ENCODE results near the gene KANSL1. TPM values are rescaled to one million over a fixed set of nuclear protein-coding genes. Genes with fewer than 3 reads are reported as not detected.

The KANSL1 gene
- total and polyA plus RNA-seq, 2 donors (not counting 1 experiment from before 2014, with no cell fraction given) = 36.8 to 233 TPM

- H3K27ac ChIP-seq (ENCODE audit: low read length in 2 of 2) = no peak overlapping the region
- DNase-seq = no peak
- H3K27ac Mint-ChIP-seq = no peak overlapping the region
- no peaks in the 10 kb centered on the region for H3K9me3 Mint-ChIP-seq (ENCODE audit: insufficient read depth)
- no peak for TF ChIP-seq CTCF (IDR thresholded peaks at IDR 0.05)
- no peak for TF ChIP-seq EZH2 (IDR thresholded peaks at IDR 0.05; ENCODE audit: borderline replicate concordance, insufficient read depth, low read depth, low read length, poor library complexity, severe bottlenecking)
- H3K4me1 ChIP-seq (ENCODE audit: control insufficient read depth in 2 of 2, insufficient read depth in 2 of 2, low read length in 2 of 2) = no peaks in the 10 kb centered on the region
- no peaks in the 10 kb centered on the region for H3K36me3 ChIP-seq (replicated peaks in 1 of 2; ENCODE audit: control extremely low read depth in 1 of 2, control insufficient read depth in 1 of 2, extremely low read depth in 1 of 2, insufficient read depth in 2 of 2, low read length in 1 of 2)
- no peak overlapping the region for H3K4me3 Mint-ChIP-seq
- ATAC-seq (ENCODE audit: low read depth) = no peak
- intact Hi-C loops (cut with micrococcal nuclease) = no loop called here
- H3K9ac ChIP-seq (ENCODE audit: low read length) = no peak overlapping the region
- POLR2A ChIA-PET = no interaction called here
- no peaks in the 10 kb centered on the region for H3K79me2 ChIP-seq (ENCODE audit: control insufficient read depth, insufficient read depth, low read length)
- no peaks in the 10 kb centered on the region for H3K9me3 ChIP-seq (ENCODE audit: control extremely low read depth in 1 of 3, control insufficient read depth in 2 of 3, insufficient read depth in 1 of 3, low read length in 2 of 3)
- H4K20me1 ChIP-seq (ENCODE audit: control insufficient read depth, insufficient read depth, low read length, poor library complexity, severe bottlenecking) = no peaks in the 10 kb centered on the region
- no peak overlapping the region for H3K4me2 ChIP-seq (replicated peaks; ENCODE audit: low read depth, low read length, poor library complexity, severe bottlenecking)
- WGBS (ENCODE audit: insufficient coverage) = 94% methylated on average over 28 of the region's 28 CpGs
- peaks cover 0 to 5% (median 0%) of the 10 kb centered on the region in 4 experiments for H3K27me3 ChIP-seq (replicated peaks in 1 of 4; ENCODE audit: control extremely low read depth in 1 of 4, control insufficient read depth in 3 of 4, insufficient read depth in 4 of 4, low read length in 3 of 4)
- H3K27me3 Mint-ChIP-seq = peaks cover 8% of the 10 kb centered on the region
- H2AFZ ChIP-seq (ENCODE audit: insufficient read depth, low read depth, low read length, poor library complexity, severe bottlenecking) = no peak overlapping the region
- no peak overlapping the region for H3K4me3 ChIP-seq (ENCODE audit: control extremely low read depth in 1 of 5, extremely low read depth in 1 of 5, insufficient read depth in 1 of 5, low read depth in 2 of 5, low read length in 4 of 5)
- CTCF ChIA-PET = interaction anchor here (0.7 kb wide), 1 partner anchor 52 kb away, joined by 3 read pairs; no protein-coding TSS in a partner anchor
- no peaks in the 10 kb centered on the region for H3K4me1 Mint-ChIP-seq
Measured at GRCh38 chr17:46011711-46012505, 181.3 kb downstream of the KANSL1 start.

DNA sequence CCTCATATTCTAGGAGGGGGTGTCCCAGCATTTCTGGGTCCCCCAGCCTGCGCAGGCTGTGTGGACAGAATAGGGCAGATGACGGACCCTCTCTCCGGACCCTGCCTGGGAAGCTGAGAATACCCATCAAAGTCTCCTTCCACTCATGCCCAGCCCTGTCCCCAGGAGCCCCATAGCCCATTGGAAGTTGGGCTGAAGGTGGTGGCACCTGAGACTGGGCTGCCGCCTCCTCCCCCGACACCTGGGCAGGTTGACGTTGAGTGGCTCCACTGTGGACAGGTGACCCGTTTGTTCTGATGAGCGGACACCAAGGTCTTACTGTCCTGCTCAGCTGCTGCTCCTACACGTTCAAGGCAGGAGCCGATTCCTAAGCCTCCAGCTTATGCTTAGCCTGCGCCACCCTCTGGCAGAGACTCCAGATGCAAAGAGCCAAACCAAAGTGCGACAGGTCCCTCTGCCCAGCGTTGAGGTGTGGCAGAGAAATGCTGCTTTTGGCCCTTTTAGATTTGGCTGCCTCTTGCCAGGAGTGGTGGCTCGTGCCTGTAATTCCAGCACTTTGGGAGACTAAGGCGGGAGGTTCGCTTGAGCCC is 182.5 kb downstream of the KANSL1 start:
- ChIA-PET CTCF (interaction anchor here (1.4 kb wide), 1 partner anchor 34 kb away, joined by 4 read pairs; no protein-coding TSS in a partner anchor), POLR2A (no interaction called here)
- H3K36me3 ChIP-seq (replicated peaks in 1 of 2; ENCODE audit: control extremely low read depth in 1 of 2, control insufficient read depth in 1 of 2, extremely low read depth in 1 of 2, insufficient read depth in 2 of 2, low read length in 1 of 2) = no peaks in the 10 kb centered on the region
- Mint-ChIP-seq H3K4me3 (no peak overlapping the region), H3K9me3 (ENCODE audit: insufficient read depth) (no peaks in the 10 kb centered on the region), H3K4me1 (no peaks in the 10 kb centered on the region), H3K27me3 (peaks cover 8% of the 10 kb centered on the region), H3K27ac (no peak overlapping the region)
- H4K20me1 ChIP-seq (ENCODE audit: control insufficient read depth, insufficient read depth, low read length, poor library complexity, severe bottlenecking) = no peaks in the 10 kb centered on the region
- H3K9ac ChIP-seq (ENCODE audit: low read length) = no peak overlapping the region
- H3K4me1 ChIP-seq (ENCODE audit: control insufficient read depth in 2 of 2, insufficient read depth in 2 of 2, low read length in 2 of 2) = no peaks in the 10 kb centered on the region
- no peaks in the 10 kb centered on the region for H3K9me3 ChIP-seq (ENCODE audit: control extremely low read depth in 1 of 3, control insufficient read depth in 2 of 3, insufficient read depth in 1 of 3, low read length in 2 of 3)
- H3K79me2 ChIP-seq (ENCODE audit: control insufficient read depth, insufficient read depth, low read length) = no peaks in the 10 kb centered on the region
- no peak for DNase-seq
- intact Hi-C loops (cut with micrococcal nuclease) = no loop called here
- H2AFZ ChIP-seq (ENCODE audit: insufficient read depth, low read depth, low read length, poor library complexity, severe bottlenecking) = no peak overlapping the region
- H3K4me2 ChIP-seq (replicated peaks; ENCODE audit: low read depth, low read length, poor library complexity, severe bottlenecking) = no peak overlapping the region
- no peak for ATAC-seq (ENCODE audit: low read depth)
- no peak overlapping the region for H3K4me3 ChIP-seq (ENCODE audit: control extremely low read depth in 1 of 5, extremely low read depth in 1 of 5, insufficient read depth in 1 of 5, low read depth in 2 of 5, low read length in 4 of 5)
- TF ChIP-seq CTCF (IDR thresholded peaks at IDR 0.05) (no peak), EZH2 (IDR thresholded peaks at IDR 0.05; ENCODE audit: borderline replicate concordance, insufficient read depth, low read depth, low read length, poor library complexity, severe bottlenecking) (no peak)
- H3K27me3 ChIP-seq (replicated peaks in 1 of 4; ENCODE audit: control extremely low read depth in 1 of 4, control insufficient read depth in 3 of 4, insufficient read depth in 4 of 4, low read length in 3 of 4) = peaks cover 0 to 5% (median 0%) of the 10 kb centered on the region in 4 experiments
- H3K27ac ChIP-seq (ENCODE audit: low read length in 2 of 2) = no peak overlapping the region
- 86% methylated on average over 13 of the region's 16 CpGs for WGBS (ENCODE audit: insufficient coverage)
